ENCODE results near the gene GAS6.

DNA sequence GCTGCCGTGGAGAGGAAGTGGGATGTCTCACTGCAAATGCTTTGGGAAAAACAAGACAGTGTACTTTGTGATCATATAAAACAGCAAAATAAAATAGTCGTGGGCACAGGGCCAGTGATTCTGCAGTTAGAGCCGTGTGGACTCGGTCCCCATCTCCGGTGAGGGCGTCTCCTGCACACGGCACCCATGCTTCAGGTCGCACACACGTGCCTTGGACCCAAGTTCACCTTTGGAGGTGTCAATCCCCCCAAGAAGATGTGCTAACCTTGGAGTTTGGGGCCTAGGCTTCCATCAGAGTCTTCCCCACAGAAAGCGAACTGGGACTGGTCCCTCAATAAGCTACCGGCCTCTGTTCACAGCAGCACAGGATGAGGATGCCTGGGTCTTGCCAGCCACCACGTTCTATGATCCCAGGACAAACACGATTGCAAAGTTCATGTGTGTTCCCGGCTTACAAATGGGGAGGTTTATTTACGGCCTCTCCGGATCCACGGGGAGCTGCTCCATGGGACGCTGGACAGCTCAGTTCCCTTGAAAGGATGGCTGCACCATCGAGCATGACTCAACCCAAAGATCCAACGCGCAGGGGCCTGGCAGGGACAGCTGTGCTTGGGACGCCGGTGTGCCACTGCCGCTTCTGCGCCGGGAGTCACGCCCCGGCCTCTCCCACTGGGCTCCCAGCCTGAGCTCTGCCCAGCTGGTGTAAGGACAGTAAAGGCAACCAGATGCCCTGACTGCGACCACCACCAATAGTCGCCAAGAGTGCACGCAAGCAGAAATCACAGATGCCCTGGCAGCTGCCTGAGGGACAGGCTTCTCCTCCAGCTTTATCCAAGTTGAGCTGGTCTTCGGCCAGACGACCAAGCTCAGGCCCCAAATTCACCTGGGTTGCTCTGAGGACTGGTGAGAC is 8.6 kb downstream of the GAS6 start:
- TF ChIP-seq POLR2A (IDR thresholded peaks at IDR 0.05; ENCODE audit: low read depth, low read length) (no peak), POU2F2 (IDR thresholded peaks at IDR 0.05; ENCODE audit: low read depth, low read length) (no peak), POLR2AphosphoS5 (IDR thresholded peaks at IDR 0.05; ENCODE audit: low read depth, low read length) (no peak)
